ENCODE measurements around the gene RBMX.
A peak's percentile ranks its signal among the peaks of the same experiment; 100 is the strongest.
"Not testable (repeated sequence)": the region's sequence is repeated elsewhere in the genome, so short reads cannot be mapped to it uniquely, and the experiment has no call there.

The RBMX gene

DNA sequence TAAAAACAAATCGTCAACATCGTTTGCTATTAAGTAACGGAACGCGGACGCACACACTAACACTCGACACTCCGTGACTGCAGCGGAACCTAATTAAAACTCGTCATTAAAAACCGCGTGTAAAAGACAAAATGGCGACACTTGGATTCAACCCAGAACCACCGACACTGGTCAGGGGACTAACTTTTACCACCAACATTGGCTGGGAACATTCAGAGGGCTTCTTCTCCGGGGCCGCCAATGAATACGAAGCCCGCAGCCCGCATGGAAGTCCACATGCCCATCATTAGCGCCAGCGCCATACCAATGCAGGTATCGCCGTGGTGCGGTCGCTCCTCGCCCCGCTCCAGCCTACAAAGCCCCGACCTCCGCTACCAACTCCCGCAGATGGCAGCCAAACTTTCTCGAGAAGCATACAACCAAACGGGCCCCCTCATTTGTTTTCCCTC is 498 bp downstream of the RBMX start:
- no peak for TF ChIP-seq Cebpa-rat (IDR thresholded peaks at IDR 0.05)
- Histone ChIP-seq H3K4me3 (peak overlapping the region; percentile 71), H3K4me1 (peaks cover 24% of the 10 kb centered on the region), H4K20me1 (peaks cover 48% of the 10 kb centered on the region), H3K4me2 (no peak overlapping the region), H3K9me3 (peaks cover 6% of the 10 kb centered on the region; the same call in 1 of the 2 replicates), H3K9ac (peak overlapping the region; percentile 99), H3K27me3 (peaks cover 18% of the 10 kb centered on the region; the same call in 1 of the 2 replicates), H3K27ac (peak overlapping the region; percentile 98), H3K36me3 (peaks cover 39% of the 10 kb centered on the region)

DNA sequence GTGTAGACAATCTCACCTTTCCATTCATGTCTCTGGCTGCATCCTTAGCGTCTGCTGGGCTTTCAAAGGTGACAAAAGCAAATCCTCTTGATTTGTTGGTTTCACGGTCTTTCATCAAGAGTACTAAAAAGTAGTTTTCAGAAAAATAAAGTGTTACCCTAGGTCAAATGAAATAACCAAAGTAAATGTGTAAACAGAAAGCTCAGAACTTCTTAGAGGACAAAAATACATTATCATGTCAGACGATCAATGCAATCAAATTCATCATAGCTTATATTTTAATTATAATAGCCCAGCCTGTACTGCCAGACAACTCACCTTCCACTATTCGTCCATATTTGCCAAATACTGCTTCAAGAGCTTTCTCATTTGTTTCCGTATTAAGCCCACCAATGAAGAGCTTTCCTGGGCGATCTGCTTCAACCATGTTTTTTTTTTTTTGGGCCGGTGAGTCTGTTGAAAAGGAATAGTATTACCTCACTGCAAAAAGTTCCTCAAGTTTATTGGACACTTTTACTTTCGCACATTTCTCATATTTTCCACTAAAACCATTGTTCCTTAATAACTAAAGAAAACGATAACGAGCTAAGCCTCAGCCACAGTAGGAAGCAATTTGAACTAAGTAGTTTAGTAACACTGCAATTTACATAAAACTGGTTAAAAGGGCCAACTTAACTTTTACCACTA is 1.4 kb downstream of the RBMX start:
- peak overlapping the region; percentile 74 for H3K4me2 ChIP-seq
- peaks cover 6% of the 10 kb centered on the region; the same call in 1 of the 2 replicates for H3K9me3 ChIP-seq
- H4K20me1 ChIP-seq: peaks cover 56% of the 10 kb centered on the region
- peaks cover 25% of the 10 kb centered on the region; the same call in 1 of the 2 replicates for H3K27me3 ChIP-seq
- peak overlapping the region; percentile 98 for H3K27ac ChIP-seq
- H3K9ac ChIP-seq: peak overlapping the region; percentile 99
- TF ChIP-seq Cebpa-rat (IDR thresholded peaks at IDR 0.05): no peak
- H3K4me1 ChIP-seq: peaks cover 20% of the 10 kb centered on the region; the same call in 1 of the 2 replicates
- peak overlapping the region; percentile 71 for H3K4me3 ChIP-seq
- H3K36me3 ChIP-seq: peaks cover 48% of the 10 kb centered on the region

DNA sequence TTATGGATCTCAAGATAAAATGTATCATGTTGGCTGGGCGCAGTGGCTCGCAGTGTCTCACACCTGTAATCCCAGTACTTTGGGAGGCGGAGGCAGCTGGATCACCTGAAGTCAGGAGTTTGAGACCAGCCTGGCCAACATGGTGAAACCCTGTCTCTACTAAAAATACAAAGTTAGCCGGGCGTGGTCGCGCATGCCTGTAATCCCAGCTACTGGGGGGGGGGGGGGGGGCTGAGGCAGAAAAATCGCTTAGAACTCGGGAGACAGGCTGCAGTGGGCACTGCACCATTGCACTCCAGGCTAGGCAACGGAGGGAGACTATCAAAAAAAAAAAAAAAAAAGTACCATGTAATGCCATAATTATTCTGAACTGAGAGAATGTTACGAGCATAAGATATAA is 2.1 kb downstream of the RBMX start:
- Histone ChIP-seq H4K20me1 (peaks cover 64% of the 10 kb centered on the region), H3K4me2 (peak overlapping the region; percentile 74), H3K9me3 (peaks cover 6% of the 10 kb centered on the region; the same call in 1 of the 2 replicates), H3K4me1 (peaks cover 20% of the 10 kb centered on the region; the same call in 1 of the 2 replicates), H3K27me3 (peaks cover 25% of the 10 kb centered on the region; the same call in 1 of the 2 replicates), H3K36me3 (peaks cover 52% of the 10 kb centered on the region), H3K27ac (no peak overlapping the region; the same call in 1 of the 2 replicates), H3K4me3 (peak overlapping the region; percentile 71), H3K9ac (peak overlapping the region; percentile 99)
- no peak for TF ChIP-seq Cebpa-rat (IDR thresholded peaks at IDR 0.05)

DNA sequence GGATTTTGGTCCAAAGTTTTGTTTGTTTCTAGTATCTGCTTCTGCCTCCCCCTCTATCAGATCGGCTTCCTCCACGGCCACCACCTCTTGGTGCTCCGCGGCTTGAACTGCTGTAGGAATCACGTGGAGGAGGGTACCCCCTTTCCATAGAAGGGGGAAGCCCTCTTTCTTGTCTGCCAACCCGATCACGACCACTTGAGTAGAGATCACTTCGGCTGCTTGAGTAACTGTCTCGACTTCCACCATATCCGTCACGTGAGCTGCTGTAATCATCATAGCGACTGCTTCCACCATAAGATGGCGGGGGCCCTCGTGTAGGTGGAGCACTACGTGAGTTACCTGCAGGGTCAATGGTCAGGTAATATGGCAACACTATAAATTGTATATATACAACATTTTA is 6.4 kb downstream of the RBMX start:
- H3K9me3 ChIP-seq, H3K4me3 ChIP-seq, H3K4me2 ChIP-seq, H3K9ac ChIP-seq, H3K27ac ChIP-seq: not testable (repeated sequence)
- H3K36me3 ChIP-seq: peaks cover 94% of the 10 kb centered on the region
- H3K27me3 ChIP-seq: peaks cover 41% of the 10 kb centered on the region
- peaks cover 100% of the 10 kb centered on the region for H4K20me1 ChIP-seq
- H3K4me1 ChIP-seq: 0 out of 2 replicates have a peak, but pooled peaks cover 15% of the 10 kb centered on the region

DNA sequence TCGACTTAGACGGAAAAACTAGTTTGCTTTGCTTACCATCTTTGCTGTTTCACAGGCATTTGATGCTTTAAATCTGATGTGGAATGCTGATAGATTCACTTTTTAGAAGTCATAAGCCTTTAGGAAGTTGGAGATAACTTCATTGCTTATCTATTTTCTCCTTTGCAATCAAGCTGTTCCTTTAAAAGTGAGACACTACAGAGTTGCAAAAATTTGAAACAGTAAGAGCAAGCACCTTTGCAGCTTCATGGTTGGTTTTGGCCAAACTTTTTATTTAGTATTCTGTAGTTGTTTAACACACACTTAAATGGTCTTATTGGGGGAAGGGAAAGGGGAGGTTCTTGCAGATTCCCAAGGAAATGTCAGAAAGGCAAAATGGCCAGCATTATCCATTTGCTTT is 7.3 kb downstream of the RBMX start:
- H3K27me3 ChIP-seq: peaks cover 49% of the 10 kb centered on the region
- H3K4me3 ChIP-seq, H3K9me3 ChIP-seq, H3K9ac ChIP-seq, H3K27ac ChIP-seq, H3K4me2 ChIP-seq: not testable (repeated sequence)
- 0 out of 2 replicates have a peak, but pooled peaks cover 13% of the 10 kb centered on the region for H3K4me1 ChIP-seq
- peaks cover 96% of the 10 kb centered on the region for H3K36me3 ChIP-seq
- H4K20me1 ChIP-seq: peaks cover 100% of the 10 kb centered on the region

DNA sequence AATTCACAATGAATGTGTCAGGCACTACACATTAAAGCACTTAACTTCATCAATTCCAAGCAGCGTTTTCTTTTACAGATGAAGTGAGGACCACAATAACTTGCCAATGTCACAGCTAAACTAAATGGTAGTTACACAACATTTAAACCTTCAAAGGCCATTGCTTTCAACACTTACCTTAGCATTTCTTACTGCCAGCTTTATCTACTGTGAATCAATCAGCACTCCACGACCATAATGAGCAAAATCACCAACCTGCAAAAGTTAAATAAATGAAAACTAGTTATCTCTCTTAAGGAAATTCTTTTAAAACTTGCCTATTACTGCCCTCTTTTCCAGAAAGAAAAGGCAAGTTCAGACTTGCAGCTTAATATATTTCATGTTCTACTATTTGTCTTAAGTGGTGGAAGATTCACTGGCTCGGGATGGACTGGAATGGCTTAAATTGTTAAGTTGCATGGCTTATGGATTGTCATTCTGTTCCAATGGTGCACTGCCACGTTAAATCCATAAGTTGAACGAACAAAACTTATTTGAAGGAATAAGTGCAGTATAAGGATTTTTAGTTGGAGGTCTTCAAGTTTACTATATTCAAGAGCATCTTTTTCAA is 8.3 kb downstream of the RBMX start:
- Histone ChIP-seq H3K9ac (no peak overlapping the region), H3K27ac (no peak overlapping the region), H3K4me3 (no peak overlapping the region), H3K4me2 (no peak overlapping the region), H3K4me1 (0 out of 2 replicates have a peak, but pooled peaks cover 3% of the 10 kb centered on the region), H3K36me3 (peaks cover 94% of the 10 kb centered on the region), H3K27me3 (peaks cover 50% of the 10 kb centered on the region), H4K20me1 (peaks cover 100% of the 10 kb centered on the region), H3K9me3 (no peaks in the 10 kb centered on the region)
- no peak for TF ChIP-seq Cebpa-rat (IDR thresholded peaks at IDR 0.05)

DNA sequence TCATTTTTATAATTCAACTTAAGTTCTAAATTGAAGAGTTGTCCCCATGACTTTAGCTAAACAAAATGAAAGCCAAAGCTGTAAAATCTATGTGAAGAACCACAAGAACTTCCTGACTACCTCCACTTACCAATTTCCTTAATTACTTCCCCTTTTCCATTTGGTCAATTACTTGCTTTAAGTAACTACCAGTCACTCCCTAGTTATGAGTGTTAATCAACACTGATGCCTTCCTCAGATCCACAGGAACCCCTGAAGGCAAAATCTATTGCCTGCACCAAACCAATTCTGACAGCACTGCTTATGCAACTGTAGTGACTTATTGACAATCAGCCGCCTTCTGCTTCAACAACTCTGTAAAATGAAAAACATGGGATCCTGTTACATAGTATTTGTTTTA is 10.5 kb downstream of the RBMX start:
- Histone ChIP-seq H3K4me1 (no peaks in the 10 kb centered on the region), H3K9me3 (no peaks in the 10 kb centered on the region), H4K20me1 (peaks cover 100% of the 10 kb centered on the region), H3K4me2 (no peak overlapping the region), H3K9ac (no peak overlapping the region), H3K27me3 (peaks cover 48% of the 10 kb centered on the region), H3K4me3 (no peak overlapping the region), H3K36me3 (peaks cover 91% of the 10 kb centered on the region), H3K27ac (no peak overlapping the region)
- no peak for TF ChIP-seq Cebpa-rat (IDR thresholded peaks at IDR 0.05)

DNA sequence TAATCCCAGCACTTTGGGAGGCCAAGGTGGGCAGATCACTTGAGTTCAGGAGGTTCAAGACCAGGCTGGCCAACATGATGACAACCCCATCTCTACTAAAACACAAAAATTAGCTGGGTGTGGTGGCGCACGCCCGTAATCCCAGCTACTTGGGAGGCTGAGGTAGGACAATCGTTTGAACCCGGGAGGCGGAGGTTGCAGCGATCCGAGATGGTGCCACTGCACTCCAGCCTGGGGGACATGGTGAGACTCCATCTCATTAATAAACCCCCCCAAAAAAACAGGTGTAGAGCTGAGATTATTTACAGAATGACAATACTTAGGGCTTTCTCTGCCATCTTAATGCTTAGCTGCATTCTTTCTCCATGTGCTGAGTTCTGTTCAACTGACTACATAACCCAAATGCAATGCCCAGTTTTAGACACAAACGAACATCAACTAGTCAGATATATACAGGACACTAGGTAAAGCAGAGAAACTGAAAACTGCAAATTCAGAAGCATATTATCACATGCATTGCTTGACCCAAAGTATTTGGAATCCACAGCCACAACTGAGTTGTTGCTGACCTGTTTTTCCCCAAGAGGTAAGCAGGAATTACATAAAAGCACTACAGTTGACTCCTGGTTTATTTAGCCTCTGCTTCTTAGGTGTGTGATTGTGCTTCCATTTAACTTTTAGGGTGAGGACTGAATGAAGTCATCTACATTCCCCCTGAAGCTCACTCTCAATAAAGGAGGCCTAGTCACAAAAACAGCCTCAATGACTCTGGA is 12.1 kb downstream of the RBMX start:
- TF ChIP-seq Cebpa-rat (IDR thresholded peaks at IDR 0.05): no peak
- Histone ChIP-seq H3K4me2 (no peak overlapping the region), H3K4me3 (no peak overlapping the region), H3K4me1 (no peaks in the 10 kb centered on the region), H3K36me3 (peaks cover 92% of the 10 kb centered on the region), H4K20me1 (peaks cover 100% of the 10 kb centered on the region), H3K27ac (no peak overlapping the region), H3K9me3 (no peaks in the 10 kb centered on the region), H3K27me3 (peaks cover 46% of the 10 kb centered on the region), H3K9ac (no peak overlapping the region)

DNA sequence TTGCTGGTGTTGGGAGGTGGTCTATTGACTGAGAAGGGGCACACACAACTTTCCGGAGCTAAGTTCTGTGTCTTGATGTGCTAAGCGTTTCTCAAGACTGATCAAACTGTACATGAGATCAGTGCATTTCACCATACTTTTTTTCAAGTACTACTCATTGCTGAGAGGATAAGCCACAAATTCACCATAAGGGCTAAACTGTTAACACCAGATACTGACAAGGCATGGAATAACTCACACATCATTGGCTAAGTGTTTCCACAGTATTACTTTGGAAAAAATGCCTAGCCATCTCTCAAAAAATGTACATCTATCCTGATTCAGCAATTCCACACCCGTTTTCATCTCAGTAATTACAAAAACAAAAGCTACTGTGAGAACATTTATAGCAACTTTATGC is 13.0 kb downstream of the RBMX start:
- Histone ChIP-seq H3K27ac (no peak overlapping the region), H3K4me3 (no peak overlapping the region), H3K4me2 (no peak overlapping the region), H4K20me1 (peaks cover 100% of the 10 kb centered on the region), H3K27me3 (peaks cover 53% of the 10 kb centered on the region), H3K36me3 (peaks cover 93% of the 10 kb centered on the region), H3K4me1 (no peaks in the 10 kb centered on the region), H3K9ac (no peak overlapping the region), H3K9me3 (no peaks in the 10 kb centered on the region)
- no peak for TF ChIP-seq Cebpa-rat (IDR thresholded peaks at IDR 0.05)
